ENCODE results near the gene SYCE3.
"Not testable (repeated sequence)": the region's sequence is repeated elsewhere in the genome, so short reads cannot be mapped to it uniquely, and the experiment has no call there.

Gene SYCE3, protein sequence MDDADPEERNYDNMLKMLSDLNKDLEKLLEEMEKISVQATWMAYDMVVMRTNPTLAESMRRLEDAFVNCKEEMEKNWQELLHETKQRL

DNA sequence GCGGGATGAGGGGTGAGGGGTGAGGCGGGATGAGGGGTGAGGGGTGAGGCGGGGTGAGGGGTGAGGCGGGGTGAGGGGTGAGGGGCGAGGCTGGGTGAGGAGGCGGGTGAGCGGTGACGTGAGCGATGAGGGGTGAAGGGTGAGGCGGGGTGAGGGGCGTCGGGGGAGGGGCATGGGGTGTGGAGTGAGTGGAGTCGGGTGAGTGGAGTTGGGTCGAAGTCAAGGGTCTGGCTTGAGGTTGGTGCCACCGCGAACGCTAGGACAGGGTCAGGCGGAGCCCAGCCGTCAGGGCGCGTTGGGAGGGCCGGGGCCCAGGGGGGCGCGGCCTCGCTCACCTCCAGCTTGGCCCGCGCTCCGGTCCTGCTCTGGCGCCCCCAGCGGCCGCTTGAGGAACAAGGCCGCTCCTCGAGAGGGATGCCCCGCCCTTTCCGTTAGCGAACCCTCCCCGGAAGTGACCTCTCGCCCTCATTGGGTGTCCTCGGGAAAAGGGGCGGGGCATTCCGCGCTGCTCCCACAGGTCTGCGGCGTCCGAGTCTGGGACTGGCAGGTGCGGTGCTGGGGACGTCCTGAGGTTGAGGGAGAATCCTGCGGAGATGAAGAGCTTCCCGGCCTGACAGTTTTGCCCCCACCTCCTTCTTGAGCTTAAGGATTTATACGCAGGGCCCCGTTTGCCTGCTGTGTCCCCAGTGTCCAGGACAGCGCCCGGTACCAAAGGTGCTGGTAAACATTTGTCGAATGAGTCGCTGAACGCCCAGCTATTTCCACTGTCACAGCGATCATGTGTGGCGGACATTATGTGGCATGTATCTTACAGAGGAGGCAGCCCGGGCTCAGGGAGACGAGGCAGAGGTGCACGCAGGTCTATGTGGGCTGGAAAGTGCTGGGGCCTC lies at the start of gene SYCE3:
Gene SYCE3, minus strand, starts transcription at position 397 of the 890 bp plus-strand sequence. CDS start 6,514 bp downstream, outside the sequence.
- peak; percentile 99 for DNase-seq

DNA sequence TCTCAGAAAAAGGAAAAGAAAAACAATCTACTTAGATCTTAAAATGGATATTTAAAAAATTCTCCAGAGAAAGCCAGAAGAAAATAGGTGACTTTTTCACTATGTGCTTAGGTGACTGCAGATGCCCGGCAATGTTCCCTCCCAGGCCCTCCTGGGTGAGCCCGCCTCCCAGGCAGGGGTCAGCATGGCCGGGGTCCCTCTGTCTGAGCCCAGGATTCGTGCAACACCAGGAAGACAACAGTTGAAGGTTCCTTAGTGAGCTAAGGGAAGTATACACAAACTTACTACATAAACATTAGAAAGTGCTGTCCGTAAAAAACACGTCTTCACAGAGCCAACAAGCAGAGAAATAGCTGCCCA lies 49.4 kb upstream of the SYCE3 start:
- no peak for DNase-seq

DNA sequence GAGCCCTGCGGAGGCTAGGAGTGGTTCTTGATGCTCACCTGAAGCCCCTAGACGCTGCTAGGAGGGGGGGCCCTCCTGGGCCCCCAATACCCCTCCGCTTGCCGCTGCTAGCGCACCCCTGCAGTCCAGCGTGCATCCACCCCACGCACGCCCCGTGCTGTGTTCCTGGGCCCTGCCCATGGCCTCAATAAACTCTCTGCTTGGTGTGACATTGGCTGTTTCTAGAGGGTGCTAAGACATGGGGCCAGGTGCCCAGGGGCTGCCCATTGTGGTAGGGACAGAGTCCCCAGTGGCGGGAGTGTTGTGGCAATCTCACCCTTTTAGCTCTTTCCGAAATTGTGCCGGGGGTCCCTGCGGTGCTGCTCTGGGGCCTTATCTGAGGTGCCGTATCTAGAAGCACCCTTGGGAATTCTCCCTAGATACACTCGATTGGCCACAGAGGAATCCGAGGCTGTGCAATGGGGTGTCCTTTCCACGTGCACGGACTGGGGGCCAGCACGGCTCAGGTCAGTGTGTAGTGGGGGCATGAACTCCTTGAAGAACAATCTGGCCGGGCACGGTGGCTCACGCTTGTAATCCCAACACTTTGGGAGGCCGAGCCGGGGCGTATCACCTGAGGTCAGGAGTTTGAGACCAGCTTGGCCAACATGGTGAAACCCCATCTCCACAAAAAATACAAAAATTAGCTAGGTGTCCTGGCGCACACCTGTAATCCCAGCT lies 48.8 kb upstream of the SYCE3 start:
- no peak for DNase-seq

DNA sequence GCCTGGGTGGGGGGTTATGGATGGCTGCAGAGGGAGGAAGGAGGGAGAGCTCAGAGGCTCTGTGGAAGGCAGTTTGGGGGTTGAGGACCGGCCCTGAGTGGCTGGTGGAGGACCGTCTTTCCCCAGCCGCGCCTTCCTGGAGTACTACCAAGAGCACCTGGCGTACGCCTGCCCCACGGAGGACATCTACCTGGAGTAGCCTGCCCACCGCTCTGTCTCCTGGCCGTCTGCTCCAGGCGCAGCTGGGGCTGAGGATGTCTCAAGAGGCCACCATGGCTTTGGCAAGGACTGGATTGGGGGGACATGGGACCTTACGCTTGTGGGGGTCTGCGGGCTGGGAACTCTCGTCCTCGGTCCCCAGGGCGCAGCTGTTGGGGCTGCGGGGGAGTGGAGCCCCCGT lies 47.9 kb upstream of the SYCE3 start:
- DNase-seq: no peak

DNA sequence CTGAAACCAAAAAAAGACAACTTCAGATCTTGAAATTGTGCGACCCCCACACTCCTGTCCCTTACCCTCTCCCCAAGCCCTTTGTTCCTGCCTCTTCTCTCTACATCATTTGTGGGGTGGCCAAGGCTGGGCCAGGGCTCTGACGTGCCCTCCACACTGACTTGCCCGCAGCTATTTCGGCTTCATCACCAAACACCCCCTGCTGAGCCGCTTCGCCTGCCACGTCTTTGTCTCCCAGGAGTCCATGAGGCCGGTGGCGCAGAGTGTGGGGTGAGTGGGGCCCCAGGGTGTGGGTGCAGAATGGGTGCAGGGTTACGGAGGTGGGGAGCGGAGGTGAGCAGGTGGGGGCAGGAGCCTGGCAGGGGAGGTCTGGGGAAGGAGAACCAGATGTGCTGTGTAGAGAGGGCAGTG lies 47.3 kb upstream of the SYCE3 start:
- no peak for DNase-seq

DNA sequence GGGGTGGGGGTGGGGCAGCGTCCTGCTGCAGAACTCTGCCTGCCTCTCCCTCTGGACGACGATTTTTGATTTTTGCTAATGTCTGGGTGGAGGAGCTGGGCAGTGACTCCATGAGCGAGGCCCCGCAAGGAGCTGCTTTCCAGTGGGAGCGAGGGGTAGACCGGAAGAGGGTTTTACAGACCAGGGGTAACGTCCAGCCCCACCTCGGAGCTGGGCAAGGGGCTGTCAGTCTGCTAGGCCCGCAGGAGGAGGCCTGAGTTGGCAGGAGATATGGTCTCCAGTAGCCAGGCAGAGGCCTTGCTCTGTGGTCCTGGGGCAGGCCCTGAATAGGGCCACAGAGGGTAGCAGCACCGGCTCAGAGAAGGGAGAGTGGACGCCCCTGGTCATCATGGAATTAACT lies 46.9 kb upstream of the SYCE3 start:
- no peak for DNase-seq

DNA sequence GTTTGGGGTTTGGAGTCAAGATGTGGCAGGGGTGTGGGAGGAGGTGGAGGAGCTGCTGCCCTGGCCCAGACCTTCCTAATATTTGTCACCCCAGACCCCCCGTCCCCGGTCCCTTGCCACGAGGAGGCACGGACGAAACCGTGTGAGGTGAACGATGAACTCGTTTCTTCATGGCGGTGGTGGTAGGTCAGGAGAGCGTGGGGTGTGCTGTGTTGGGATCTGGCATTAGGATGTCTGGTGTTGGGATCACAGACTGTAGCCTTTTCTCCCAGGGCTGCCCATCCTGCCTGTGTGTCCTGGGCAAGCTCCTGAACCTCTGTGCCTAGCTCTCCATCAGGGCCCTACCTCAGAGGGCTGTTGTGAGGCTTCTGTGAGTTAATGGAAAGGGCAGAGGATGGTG lies 46.3 kb upstream of the SYCE3 start:
- no peak for DNase-seq

DNA sequence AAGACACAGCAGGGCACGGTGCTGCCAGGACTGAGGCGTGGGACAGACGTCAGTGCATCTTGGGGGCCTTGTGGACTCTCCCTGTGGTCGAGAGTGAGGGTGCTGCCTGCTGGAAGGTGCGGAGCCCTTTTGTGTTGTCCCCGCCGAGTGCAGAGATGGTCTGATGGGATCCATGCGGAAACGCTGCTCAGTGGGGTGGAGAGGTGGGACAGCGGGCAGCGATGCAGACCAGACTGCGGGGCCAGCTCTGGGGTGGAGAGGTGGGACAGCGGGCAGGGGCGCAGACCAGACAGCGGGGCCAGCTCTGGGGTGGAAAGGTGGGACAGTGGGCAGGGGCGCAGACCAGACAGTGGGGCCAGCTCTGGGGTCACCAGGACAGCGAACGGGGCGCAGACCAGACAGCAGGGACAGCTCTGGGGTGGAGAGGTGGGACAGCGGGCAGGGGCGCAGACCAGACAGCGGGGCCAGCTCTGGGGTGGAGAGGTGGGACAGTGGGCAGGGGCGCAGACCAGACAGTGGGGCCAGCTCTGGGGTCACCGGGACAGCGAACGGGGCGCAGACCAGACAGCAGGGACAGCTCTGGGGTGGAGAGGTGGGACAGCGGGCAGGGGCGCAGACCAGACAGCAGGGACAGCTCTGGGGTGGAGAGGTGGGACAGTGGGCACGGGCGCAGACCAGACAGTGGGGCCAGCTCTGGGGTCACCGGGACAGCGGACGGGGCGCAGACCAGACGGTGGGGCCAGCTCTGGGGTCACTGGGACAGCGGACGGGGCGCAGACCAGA lies 45.5 kb upstream of the SYCE3 start:
- not testable (repeated sequence) for DNase-seq

DNA sequence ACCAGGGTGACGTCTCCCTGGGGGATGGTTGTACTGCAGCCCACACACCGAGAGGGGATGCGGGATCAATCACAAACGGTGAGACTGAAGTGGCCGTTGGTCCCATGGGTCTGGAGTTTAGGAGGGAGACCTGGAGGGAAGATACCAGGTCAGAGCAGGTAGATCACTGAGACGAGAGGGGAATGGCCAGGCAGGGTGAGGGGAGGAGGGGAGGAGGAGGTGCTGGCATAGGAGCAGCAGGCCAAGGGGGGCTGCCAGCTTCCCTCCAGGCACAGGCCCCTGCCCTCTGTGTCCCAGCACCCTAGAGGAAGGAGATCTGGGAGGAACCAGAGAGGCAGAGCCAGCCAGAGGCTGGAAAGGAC lies 44.9 kb upstream of the SYCE3 start:
- DNase-seq: no peak

DNA sequence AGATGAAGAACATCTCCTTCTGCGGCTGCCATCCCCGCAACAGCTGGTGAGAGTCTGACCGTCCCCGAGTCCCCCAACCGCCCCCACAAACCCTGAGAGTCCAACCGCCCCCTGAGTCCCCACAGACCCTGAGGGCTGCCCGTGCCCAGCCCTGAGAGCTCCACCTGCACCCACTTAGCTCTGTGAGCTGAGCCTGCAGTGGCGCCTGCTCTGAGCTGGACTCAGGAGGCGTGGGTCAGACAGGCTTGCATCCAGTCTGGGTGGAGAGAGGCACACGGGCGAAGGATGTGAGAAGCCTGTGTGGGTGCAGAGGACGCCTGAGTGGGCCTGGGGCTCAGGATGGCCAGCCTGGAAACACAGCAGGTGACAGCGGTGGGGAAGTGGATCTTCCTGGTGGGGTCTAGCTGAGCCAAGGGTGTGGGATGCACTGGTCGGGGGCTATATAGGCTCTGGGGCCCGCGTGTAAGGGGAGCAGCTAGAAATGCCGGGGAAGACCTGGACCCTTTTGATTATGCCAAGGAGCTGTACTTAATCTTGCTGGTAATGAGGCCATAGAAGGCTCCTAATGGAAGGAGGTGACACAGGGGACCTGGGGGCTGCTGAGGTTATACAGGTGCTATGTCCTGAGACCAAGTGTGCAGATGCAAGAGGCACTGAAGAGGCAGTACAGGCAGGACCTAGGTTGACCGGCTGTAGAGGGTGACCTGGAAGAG lies 44.4 kb upstream of the SYCE3 start:
- no peak for DNase-seq

DNA sequence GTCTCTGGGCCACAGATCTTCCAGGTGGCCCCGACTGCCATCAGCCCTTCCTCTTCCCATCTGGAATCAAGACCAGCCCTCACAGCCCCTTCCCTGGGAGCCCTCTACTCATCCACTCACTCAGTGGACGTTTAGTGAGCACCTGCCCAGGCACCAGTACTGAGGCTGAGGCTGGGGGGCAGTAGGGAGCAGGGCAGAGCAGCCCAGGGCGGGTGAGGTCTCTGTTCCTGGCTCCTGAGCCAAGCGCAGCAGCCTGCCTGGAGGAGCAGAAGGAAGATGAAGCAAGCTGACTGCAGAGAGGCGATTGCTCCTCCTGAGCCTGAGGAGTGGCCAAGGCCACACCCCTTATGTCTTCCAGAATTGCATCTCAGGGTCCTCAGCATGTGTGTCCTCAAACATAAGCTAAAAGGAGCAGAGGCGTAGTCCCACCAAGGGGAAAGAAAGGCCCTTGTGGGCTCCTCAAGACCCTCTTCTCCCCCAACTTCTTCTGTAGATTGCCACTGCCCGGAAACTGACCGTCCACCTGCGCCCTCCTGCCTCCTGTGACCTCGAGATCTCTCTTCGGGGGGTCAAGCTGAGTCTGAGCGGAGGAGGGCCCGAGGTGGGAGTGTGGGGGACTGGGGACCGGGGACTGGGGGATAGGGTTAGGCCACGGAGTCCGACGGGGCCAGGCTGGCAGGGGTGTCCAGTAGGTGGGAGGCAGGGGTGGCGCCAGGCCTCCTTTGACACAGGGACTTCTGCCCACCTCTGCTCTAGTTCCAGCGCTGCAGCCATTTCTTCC lies 43.6 kb upstream of the SYCE3 start:
- DNase-seq: no peak

DNA sequence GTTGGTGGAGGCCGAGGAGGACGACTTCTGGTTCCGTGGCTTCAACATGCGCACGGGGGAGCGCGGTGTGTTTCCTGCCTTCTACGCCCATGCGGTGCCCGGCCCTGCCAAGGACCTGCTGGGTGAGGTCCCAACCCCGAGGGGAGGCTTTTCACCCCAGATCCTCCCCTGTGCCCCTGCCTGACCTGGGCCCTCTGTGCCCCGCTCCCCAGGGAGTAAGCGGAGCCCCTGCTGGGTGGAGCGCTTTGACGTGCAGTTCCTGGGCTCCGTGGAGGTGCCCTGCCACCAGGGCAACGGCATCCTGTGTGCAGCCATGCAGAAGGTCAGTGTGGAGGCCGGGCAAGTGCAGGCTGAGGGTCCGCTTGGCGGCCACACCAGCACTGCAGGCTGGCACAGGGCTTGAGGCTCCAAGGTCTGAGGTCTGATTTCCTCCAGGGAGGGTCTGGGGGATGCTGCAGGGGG lies 42.9 kb upstream of the SYCE3 start:
- DNase-seq: no peak

DNA sequence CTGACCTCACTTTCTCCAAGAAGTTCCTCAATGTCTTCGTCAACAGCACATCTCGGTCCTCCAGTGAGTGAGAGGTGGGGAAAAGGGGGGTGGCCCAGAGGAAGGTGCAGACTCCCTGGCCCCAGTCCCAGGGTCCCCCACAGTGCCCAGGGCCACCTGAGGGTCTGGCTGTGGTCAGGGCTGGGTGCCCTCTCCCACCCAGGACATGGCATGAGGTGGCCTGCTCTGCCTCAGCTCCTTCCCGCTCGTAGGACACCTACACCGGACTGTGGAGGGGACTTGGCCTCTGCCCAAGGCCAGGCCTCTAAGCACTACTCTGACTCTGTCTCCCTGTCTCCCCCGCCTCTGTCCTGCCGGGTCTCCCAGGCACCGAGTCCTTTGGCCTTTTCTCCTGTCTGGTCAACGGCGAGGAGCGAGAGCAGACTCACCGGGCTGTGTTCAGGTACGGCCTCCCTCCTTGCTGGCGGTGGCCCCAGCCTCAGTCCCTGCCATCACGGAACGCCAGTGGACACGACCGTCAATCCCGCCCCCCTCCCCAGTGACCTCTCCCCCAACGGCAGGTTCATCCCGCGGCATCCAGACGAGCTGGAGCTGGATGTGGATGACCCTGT lies 42.4 kb upstream of the SYCE3 start:
- no peak for DNase-seq

DNA sequence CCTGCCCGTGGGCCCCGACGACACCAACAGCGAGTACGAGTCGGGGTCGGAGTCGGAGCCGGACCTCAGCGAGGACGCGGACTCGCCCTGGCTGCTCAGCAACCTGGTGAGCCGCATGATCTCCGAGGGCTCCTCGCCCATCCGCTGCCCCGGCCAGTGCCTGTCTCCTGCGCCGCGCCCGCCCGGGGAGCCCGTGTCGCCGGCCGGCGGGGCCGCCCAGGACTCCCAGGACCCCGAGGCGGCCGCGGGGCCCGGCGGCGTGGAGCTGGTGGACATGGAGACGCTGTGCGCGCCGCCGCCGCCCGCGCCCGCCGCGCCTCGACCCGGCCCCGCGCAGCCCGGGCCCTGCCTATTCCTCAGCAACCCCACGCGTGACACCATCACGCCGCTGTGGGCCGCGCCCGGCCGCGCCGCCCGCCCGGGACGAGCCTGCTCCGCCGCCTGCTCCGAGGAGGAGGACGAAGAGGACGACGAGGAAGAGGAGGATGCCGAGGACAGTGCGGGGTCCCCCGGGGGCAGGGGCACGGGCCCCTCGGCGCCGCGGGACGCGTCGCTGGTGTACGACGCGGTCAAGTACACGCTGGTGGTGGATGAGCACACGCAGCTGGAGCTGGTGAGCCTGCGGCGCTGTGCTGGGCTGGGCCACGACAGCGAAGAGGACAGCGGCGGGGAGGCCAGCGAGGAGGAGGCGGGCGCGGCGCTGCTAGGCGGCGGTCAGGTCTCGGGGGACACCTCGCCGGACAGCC lies 41.7 kb upstream of the SYCE3 start:
- DNase-seq: no peak

DNA sequence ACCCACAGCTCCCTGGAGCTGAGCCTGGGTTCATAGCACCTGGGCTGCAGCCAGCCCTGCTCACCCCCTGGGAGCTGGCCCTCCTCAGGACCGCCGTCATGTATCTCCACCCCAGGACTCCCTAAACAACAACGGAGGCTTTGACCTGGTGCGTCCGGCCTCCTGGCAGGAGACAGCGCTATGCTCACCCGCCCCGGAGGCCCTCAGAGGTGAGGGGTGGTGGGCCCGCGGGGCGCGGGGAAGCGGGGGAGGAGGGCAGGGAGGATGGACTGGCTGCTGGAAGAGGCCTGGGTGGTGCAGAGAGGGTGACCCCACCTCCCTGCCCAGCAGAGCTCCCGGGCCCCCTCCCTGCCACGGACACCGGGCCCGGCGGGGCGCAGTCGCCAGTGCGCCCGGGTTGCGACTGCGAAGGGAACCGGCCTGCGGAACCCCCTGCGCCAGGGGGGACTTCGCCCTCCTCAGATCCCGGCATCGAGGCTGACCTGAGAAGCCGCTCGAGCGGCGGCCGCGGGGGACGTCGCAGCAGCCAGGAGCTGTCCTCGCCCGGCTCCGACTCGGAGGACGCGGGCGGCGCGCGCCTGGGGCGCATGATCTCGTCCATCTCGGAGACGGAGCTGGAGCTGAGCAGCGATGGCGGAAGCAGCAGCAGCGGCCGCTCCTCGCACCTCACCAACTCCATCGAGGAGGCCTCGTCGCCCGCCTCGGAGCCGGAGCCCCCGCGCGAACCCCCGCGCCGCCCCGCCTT lies 41.0 kb upstream of the SYCE3 start:
- no peak for DNase-seq

DNA sequence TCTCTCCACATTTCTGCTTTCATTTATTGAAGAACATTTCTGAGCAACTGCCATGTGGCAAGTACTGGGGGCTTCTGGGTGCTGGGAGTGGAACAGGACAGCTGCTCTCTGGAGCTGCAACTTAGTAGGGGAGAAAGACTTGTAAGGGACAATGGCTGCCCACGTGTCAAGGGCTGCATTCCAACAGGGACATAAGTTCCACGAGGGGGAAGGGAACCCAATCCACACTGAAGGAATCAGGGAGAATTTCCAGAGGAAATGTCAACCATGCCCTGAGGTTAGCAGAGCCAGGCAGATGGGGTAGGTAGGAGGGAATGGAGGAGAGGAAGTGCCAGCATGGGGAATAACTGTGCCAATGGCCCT lies 39.6 kb upstream of the SYCE3 start:
- no peak for DNase-seq

DNA sequence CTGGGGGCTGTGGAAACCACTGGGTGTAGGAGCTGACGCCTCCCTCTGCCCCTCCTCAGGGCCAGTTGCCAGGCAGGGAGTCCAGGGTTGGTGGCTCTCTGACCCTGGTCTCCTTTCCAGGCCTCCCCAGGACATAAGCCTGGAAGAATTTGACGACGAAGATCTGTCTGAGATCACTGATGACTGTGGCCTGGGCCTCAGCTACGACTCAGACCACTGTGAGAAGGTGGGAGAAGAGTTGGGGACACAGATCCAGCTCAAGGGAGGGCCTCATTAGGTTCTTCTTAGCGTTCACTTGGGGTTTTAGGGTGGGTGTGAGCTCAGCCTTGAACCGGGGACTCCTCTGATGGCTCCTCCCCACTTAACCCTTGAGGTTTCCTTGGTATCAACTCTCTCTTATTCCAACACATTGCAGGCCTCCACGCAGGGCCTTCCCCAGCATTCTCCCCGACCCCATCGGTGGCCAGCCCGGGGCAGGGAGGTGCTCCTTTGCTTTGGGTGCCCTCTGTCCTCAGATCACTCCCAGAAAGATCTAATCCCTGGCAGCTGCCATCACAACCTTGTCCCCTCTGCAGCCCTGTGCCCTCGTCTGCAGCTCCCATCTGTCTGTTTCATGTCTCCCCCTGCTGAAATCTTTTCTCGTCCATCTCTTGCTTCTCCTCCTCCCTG lies 39.1 kb upstream of the SYCE3 start:
- DNase-seq: no peak

DNA sequence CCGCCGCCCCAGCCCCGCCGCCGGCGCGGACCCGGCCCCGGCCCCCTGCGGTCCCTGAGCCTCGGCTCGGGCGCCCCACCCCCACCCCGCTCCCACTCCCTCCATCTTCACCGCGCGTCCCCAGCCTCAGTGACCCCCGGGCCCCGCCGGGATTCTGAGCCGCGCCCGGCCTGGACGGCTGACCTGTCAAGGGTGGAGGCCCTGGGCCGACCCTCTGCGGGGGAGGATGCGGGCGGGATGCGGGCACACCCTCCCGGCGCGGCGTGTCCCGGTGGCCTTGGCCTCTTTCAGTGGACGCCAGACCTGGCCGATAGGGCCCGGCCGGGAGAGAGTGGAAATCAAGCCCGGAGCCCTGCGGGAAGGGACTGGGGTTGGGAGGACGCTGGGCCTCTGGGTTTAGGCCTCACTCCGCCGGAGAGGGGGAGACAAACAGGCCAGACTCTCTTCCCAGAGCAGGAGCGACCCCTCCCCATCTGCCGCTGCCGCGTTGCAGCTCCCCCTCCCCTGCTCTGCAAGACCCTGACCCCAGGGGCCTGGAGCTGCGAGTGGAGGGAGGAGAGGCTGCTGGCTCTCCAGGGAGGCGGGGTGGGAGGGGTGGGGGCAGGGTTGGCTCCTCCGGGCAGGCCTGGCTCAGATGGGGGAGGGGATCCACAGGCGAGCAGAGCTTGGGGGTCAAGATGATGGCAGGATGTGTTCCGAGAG lies 38.4 kb upstream of the SYCE3 start:
- peak; percentile 64 for DNase-seq

DNA sequence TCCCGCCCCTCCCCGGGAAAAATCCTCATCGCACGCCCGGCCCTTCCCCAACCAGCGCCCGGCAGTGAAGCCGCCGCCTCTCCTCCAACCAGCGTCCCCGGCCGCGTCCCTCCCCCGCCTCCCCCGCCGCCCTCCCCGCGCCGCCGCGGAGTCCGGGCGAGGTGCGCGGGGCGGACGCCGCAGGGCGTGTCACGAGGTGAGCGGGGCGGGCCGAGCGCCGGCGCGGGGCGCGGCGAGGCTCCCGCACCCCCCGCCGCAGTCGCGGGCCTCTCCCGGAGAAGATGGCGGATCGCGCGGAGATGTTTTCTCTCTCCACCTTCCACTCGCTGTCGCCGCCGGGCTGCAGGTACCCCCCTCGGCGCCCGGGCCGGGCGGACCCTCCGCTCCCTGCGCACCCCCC lies 37.8 kb upstream of the SYCE3 start, which contains the start of gene MAPK8IP2:
Gene MAPK8IP2, plus strand, starts transcription at position 256 of the 400 bp plus-strand sequence. Its CDS starts 26 bp downstream, at position 282.
- DNase-seq: peak; percentile 42
